Endothelial cell of hepatic sinusoid (primary cell): ENCODE results near the gene ARHGAP8.
"Not testable (repeated sequence)": the region's sequence is repeated elsewhere in the genome, so short reads cannot be mapped to it uniquely, and the experiment has no call there.

Experiments used
- in situ Hi-C: cut with HindIII; loops from 2 replicates; pipeline ENCODE4 v1.10.0; 2017; ENCODE audit warnings: low sequenced_read_pairs

The ARHGAP8 gene

GRCh38 chr22:44738347-44738715 lies 14.0 kb upstream of the ARHGAP8 start:
- in situ Hi-C loops: no loop called here

- in situ Hi-C loops: no loop called here
Measured at GRCh38 chr22:44739024-44739423, 13.4 kb upstream of the ARHGAP8 start.

DNA sequence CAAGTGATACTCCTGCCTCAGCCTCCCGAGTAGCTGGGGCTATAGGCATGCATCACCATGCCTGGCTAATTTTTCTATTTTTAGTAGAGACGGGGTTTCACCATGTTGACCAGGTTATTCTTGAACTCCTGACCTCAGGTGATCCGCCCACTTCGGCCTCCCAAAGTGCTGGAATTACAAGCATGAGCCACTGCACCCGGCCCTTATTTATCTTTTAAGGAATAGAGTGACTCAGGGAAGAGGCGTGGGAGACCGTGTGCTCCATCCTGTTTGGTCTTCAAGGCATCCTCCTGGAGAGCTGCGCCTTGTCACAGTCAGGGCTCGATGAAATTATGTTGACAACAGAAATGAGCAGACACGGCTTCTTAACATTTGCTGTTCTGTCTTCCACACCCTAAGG lies 12.7 kb upstream of the ARHGAP8 start:
- in situ Hi-C loops: not testable (repeated sequence)

GRCh38 chr22:44740307-44740706 lies 12.1 kb upstream of the ARHGAP8 start:
- in situ Hi-C loops: no loop called here

GRCh38 chr22:44741929-44742328 lies 10.4 kb upstream of the ARHGAP8 start:
- in situ Hi-C loops: no loop called here

GRCh38 chr22:44743247-44743646 lies 9.1 kb upstream of the ARHGAP8 start:
- in situ Hi-C loops: no loop called here

DNA sequence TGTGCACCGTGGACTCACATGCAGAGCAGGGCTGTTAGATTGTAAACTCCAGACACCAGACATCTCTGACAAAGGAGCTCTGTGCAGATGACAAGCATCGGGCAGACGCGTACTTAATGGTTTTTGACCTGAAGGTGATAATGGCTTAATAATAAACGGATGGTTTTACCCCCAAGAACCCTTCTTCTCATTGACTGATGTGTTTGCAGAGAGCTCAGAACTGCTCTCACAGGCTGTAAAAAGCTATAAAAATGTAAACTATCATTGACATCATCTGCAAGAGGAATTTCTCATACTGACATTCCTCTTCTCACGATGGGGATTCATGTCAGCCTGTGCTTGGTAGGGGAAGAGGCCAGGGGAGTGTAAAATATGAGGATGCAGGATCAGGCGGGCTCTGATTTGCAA lies 8.6 kb upstream of the ARHGAP8 start:
- in situ Hi-C loops: no loop called here

GRCh38 chr22:44745853-44746789 lies 6.3 kb upstream of the ARHGAP8 start:
- in situ Hi-C loops: no loop called here

GRCh38 chr22:44747784-44748127 lies 4.6 kb upstream of the ARHGAP8 start:
- in situ Hi-C loops: not testable (repeated sequence)

DNA sequence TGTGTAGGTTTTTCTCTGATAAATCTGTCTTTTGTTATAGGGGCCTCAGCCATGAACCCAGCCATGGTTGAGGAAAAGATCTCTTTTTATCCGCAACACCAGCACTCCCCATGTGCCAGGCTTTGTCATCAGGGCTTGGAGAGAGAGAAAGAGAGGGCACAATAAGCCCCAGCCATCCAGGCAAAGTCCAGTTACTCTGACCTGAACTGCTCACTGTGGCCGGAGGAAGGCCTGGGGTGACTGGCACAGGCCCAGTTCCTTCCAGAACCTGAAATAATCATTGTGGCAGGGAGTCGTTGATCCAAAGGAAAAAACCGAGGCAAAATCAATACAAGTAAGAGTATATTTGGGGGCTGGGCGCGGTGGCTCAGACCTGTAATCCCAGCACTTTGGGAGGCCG lies 3.9 kb upstream of the ARHGAP8 start:
- in situ Hi-C loops: no loop called here

DNA sequence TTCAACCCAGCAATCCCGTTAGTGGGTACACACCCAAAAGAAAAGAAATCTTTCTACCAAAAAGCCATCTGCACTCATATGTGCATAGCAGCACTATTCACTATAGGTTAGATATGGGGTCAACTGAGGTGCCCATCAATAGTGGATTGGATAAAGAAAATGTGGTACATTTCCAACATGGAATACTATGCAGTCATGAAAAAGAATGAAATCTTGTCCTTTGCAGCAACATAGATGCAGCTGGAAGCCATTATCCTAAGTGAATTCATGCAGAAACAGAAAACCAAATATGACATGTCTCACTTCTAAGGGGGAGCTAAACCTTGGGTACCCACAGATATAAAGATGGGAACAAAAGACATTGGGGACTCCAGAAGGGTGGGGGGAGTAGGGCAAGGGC lies 1.9 kb upstream of the ARHGAP8 start:
- in situ Hi-C loops: no loop called here

GRCh38 chr22:44753189-44754042 lies 1.0 kb downstream of the ARHGAP8 start:
- in situ Hi-C loops: no loop called here

- in situ Hi-C loops: no loop called here
Measured at GRCh38 chr22:44754998-44755397, 2.6 kb downstream of the ARHGAP8 start.

DNA sequence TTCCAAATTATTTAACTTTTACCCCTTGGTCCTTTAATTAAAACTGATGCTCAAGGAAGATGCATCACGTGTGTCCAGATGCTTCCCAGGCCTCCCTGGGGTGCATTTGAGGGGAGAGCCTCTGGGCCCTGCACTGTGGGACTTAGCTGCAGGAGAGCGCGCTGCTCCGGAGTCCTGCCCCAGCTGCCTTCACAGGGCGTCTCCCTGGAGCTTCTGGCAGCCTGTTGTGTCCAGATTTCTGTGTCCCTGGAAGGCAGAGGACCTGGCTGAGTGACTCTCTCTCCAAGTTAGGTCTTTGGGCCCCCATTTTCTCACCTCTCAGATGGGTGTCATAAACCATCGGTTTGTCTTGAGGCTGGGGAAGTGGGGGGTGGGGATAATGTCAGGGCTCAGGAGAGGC lies 3.0 kb downstream of the ARHGAP8 start:
- in situ Hi-C loops: no loop called here

DNA sequence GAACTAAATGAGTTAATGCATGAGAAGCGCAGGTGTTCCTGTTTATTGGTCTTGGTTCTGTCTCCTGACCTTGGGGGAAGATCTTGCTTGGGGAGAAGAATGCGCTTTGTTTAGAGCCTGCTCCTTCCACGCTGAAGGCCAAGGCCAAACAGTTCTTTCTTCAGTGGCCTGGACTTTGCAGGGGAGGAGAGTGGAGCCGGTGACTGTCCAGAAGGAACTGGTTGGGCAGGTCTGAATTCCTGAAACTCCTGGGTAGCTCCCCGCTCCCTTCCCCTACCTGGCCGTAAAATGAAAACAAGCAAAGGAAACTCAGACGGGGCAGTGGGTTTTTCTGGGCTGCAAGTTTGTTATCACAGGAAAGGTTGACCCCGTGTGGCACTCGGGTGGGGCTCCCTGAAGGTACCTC lies 3.6 kb downstream of the ARHGAP8 start:
- in situ Hi-C loops: no loop called here

- in situ Hi-C loops: no loop called here
Measured at GRCh38 chr22:44758344-44758973, 6.1 kb downstream of the ARHGAP8 start.

DNA sequence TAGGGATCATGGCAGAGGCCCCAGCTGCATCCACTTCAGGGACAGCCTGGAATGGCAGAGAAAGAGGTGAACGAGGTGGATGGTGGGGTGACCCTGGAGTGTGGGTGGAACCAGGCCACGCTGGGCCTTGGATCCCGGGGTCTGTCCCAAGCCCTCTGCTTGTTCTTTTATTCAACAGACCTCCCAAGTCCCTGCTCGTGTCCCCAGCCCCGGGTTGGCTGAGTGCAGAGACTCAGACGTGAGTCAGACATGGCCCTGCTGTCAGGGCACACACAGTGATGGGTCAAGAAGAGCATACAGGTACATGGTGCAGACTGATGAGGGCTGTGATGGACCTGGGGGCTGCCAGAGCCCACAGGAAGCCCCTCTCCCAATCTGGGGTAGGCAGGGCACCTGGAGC lies 6.6 kb downstream of the ARHGAP8 start:
- in situ Hi-C loops: no loop called here

DNA sequence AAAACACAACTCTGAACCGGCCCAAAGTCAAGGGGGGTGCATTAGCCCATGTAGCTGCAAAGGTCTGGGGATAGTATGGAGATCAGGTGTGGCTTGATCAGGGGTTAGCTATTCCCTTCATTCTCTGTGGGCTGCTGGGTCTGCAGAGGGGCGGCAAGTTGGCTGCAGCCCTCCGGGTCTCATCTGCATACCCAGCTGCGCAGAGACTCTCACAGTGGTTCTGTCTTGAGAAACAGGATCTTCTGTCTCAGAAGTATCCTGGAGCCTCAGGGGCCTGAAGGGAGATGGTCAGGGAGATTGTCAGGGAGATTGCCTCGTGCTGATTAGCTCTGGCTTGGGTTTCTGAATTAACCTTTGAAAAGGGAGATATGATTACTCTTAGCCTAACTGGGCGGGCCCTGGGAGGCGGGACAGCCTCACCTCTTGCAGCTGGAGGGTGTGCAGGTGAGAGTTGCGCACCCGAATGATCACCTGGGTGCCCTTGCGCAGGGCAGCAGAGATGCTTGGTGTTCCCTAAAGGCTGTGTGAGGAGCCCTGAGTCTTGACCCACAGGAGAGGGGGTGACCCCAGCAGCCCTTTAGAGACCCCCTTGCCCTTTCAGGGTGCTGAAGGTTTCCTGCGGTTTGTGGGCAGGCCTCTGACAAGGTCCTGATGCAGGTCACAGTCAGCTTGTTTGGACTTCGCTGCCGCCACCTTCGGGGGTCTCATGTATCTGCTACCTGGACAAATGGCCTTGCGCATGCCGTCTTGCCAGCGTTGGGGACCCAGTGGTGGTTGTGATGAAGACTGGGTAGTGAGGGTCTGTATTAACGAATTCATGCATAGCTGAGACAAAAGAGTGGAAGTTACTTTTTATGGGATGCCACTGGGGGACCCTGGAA lies 7.3 kb downstream of the ARHGAP8 start:
- in situ Hi-C loops: no loop called here

- in situ Hi-C loops: no loop called here
Measured at GRCh38 chr22:44760476-44760875, 8.1 kb downstream of the ARHGAP8 start.

DNA sequence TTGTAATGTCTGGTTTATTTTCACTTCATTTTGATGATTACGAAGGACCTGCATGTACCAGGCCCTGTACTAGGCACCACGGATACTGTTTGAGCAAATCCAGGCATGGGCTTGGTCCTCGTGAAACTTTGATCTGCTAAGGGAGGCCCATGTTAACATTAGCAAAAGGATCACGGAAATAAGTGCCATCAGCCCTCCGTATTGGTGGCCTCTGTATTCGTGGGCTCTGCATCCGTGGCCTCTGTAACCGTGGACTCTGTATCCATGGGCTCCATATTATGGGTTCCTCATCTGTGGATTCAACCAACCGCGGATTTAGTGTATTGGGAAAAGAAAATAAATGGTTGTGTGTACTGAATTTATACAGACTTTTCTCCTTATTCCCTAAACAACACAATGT lies 8.7 kb downstream of the ARHGAP8 start:
- in situ Hi-C loops: no loop called here

DNA sequence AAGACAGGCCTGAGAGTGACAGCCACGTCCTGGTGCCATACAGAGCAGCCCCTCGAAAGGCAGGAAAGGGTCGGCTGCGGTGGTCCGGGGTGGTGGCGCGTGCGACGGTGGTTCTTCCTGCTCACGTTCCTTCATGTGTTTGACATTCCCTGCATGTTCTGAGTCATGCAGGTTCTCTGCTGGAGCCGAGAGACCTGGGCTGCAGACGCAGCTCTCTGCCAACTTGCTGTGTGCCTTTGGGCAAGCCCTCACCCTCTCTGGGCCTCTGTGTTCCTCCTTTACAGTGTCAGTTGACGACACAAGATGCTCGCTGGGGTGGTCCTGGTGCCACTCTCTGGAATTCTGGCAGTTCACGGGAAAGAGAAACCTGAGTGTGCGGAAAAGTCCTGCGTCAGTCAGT lies 12.0 kb downstream of the ARHGAP8 start:
- in situ Hi-C loops: no loop called here
